HepG2 (cell line): ENCODE results near the gene CPEB3. TPM values are rescaled to one million over a fixed set of nuclear protein-coding genes. Genes with fewer than 3 reads are reported as not detected.

ENCODE experiments used
- AKNA ChIP-seq: sonication (generic); formaldehyde crosslinking; IDR thresholded peaks from 2 replicates; pipeline ENCODE4 v1.4.0; 2020; ENCODE audit warnings: missing genetic modification reagents, borderline replicate concordance
- HNRNPL ChIP-seq: fragments of 200-400 bp; formaldehyde crosslinking; IDR thresholded peaks from 2 replicates; pipeline ENCODE4 v1.6.1; 2017; ENCODE audit warnings: mild to moderate bottlenecking, low read depth, low read length
- KIAA2018 ChIP-seq: sonication (generic); formaldehyde crosslinking; IDR thresholded peaks from 2 replicates; pipeline ENCODE4 v1.5.0; 2020; ENCODE audit warnings: mild to moderate bottlenecking, missing genetic modification reagents, borderline replicate concordance
- MEIS2 ChIP-seq: sonication (generic); formaldehyde crosslinking; IDR thresholded peaks from 2 replicates; pipeline ENCODE4 v1.9.0; 2021; ENCODE audit warnings: mild to moderate bottlenecking, missing genetic modification reagents
- NCOA1 ChIP-seq: sonication (generic); formaldehyde crosslinking; IDR thresholded peaks from 2 replicates; pipeline ENCODE4 v1.9.0; 2021; ENCODE audit warnings: missing genetic modification reagents
- PLSCR1 ChIP-seq: sonication (generic); formaldehyde crosslinking; IDR thresholded peaks from 2 replicates; pipeline ENCODE4 v1.5.0; 2020; ENCODE audit warnings: missing genetic modification reagents, mild to moderate bottlenecking, borderline replicate concordance
- SKI ChIP-seq: fragments of 450-650 bp; IDR thresholded peaks from one replicate; pipeline ENCODE4 v1.6.1; 2018; ENCODE audit warnings: mild to moderate bottlenecking; ENCODE audit not compliant: partially characterized antibody
- SP4 ChIP-seq: sonication (generic); formaldehyde crosslinking; IDR thresholded peaks from 2 replicates; pipeline ENCODE4 v1.8.1; 2023; ENCODE audit warnings: mild to moderate bottlenecking, missing genetic modification reagents
- ZNF30 ChIP-seq: sonication (generic); formaldehyde crosslinking; IDR thresholded peaks from 2 replicates; pipeline ENCODE4 v1.5.0; 2020; ENCODE audit warnings: mild to moderate bottlenecking, missing genetic modification reagents
- ZNF543 ChIP-seq: sonication (generic); formaldehyde crosslinking; IDR thresholded peaks from 2 replicates; pipeline ENCODE4 v1.4.0; 2020; ENCODE audit warnings: mild to moderate bottlenecking, missing genetic modification reagents
- polyA plus RNA-seq, 8 experiments: library from polyadenylated mRNA; depleted of rRNA in 3 of 8; stranded (reverse) in 7 of 8; unstranded in 1 of 8; fragments of >200 nt; fragmentation: Illumina TruSeq in 4 of 8; extraction: Trizol in 4 of 8; gene quantifications; 2 replicates each; pipeline versions ENCODE4 v1.2.1 to v1.2.3, GENCODE V29; 2011 to 2016; ENCODE audit warnings: low read depth in 4 of 8, missing spikeins in 1 of 8, mixed read lengths in 1 of 8; ENCODE audit not compliant: insufficient read depth in 1 of 8
- total RNA-seq, 5 experiments: library from RNA; depleted of rRNA; stranded (reverse); fragments of >200 nt; fragmentation: Illumina TruSeq; extraction: Trizol; gene quantifications; 2 replicates each; pipeline ENCODE4 v1.2.3, GENCODE V29; 2016; ENCODE audit warnings: low read depth in 1 of 5

CPEB3 gene
- total and polyA plus RNA-seq, 2 of the 13 experiments (the other 11 are each of a cell fraction or from before 2014, with no cell fraction given) = 0.66 to 0.70 TPM

- TF ChIP-seq KIAA2018 = no peak
- no peak for TF ChIP-seq AKNA (CRISPR knock-in tag)
- no peak for TF ChIP-seq SP4
- no peak for TF ChIP-seq HNRNPL
- no peak for TF ChIP-seq SKI
- TF ChIP-seq MEIS2 (CRISPR knock-in tag) = no peak
- TF ChIP-seq ZNF543 (CRISPR knock-in tag) = no peak
- no peak for TF ChIP-seq PLSCR1 (CRISPR knock-in tag)
- TF ChIP-seq ZNF30 (CRISPR knock-in tag) = no peak
- no peak for TF ChIP-seq NCOA1 (CRISPR knock-in tag)
- TF ChIP-seq, all 625 proteins: peak for 0
Observed at GRCh38 chr10:92005978-92006377, 284.9 kb downstream of the CPEB3 start (continued).
